Measurements from ENCODE around the gene ATP9B.

ATP9B gene

GRCh38 chr18:79336556-79337142, 267.5 kb downstream of the ATP9B start:
- no peak for DNase-seq

- no peak for DNase-seq
Observed at GRCh38 chr18:79337184-79337583, 268.0 kb downstream of the ATP9B start.

GRCh38 chr18:79337620-79338019, 268.4 kb downstream of the ATP9B start:
- no peak for DNase-seq

- DNase-seq = no peak
Observed at GRCh38 chr18:79339094-79339908, 270.1 kb downstream of the ATP9B start.

- no peak for DNase-seq
Observed at GRCh38 chr18:79343567-79344207, 274.5 kb downstream of the ATP9B start.

GRCh38 chr18:79344208-79344581, 275.0 kb downstream of the ATP9B start:
- DNase-seq = no peak

- DNase-seq = no peak
Observed at GRCh38 chr18:79345366-79345765, 276.2 kb downstream of the ATP9B start.

- DNase-seq = no peak
Observed at GRCh38 chr18:79345981-79346380, 276.8 kb downstream of the ATP9B start.

- no peak for DNase-seq
Observed at GRCh38 chr18:79348066-79348465, 278.9 kb downstream of the ATP9B start.

GRCh38 chr18:79352432-79352831, 283.2 kb downstream of the ATP9B start:
- DNase-seq = no peak

GRCh38 chr18:79353267-79353666, 284.1 kb downstream of the ATP9B start:
- DNase-seq = no peak

GRCh38 chr18:79354350-79354749, 285.2 kb downstream of the ATP9B start:
- DNase-seq = no peak

- DNase-seq = no peak
Observed at GRCh38 chr18:79355433-79356335, 286.5 kb downstream of the ATP9B start.

- DNase-seq = no peak
Observed at GRCh38 chr18:79356435-79356834, 287.2 kb downstream of the ATP9B start.

GRCh38 chr18:79360933-79361332, 291.7 kb downstream of the ATP9B start:
- no peak for DNase-seq

GRCh38 chr18:79361766-79362522, 292.8 kb downstream of the ATP9B start:
- no peak for DNase-seq

- DNase-seq = no peak
Observed at GRCh38 chr18:79365701-79366100, 296.5 kb downstream of the ATP9B start.

- DNase-seq = no peak
Observed at GRCh38 chr18:79366177-79367094, 297.2 kb downstream of the ATP9B start.

- DNase-seq = no peak
Observed at GRCh38 chr18:79367480-79367879, 298.3 kb downstream of the ATP9B start.

- no peak for DNase-seq
Observed at GRCh38 chr18:79367989-79368388, 298.8 kb downstream of the ATP9B start.

- no peak for DNase-seq
Observed at GRCh38 chr18:79368681-79369080, 299.5 kb downstream of the ATP9B start.

All from NCI-H748 treated with DMSO at 0.1 percent for 48 hours (cell line).